BLaER1 treated with 17β-estradiol and CSF1 and Interleukin-3, amounts not matched to agents 10 nM and 100 nM (cell line): Measurements from ENCODE around the gene CDH23.

Experiments
- H3K27ac ChIP-seq, 11 experiments: shearing (Covaris generic); formaldehyde crosslinking; 2 replicates each; pipeline ENCODE4 v1.8.1; 2022
- H3K27me3 ChIP-seq, 11 experiments: shearing (Covaris generic); formaldehyde crosslinking; 2 replicates each; pipeline ENCODE4 v1.8.1; 2022
- H3K36me3 ChIP-seq, 11 experiments: shearing (Covaris generic); formaldehyde crosslinking; 2 replicates each; pipeline ENCODE4 v1.8.1; 2022
- H3K4me1 ChIP-seq, 10 experiments: shearing (Covaris generic); formaldehyde crosslinking; 2 replicates each; pipeline ENCODE4 v1.8.1; 2022
- H3K4me2 ChIP-seq, 11 experiments: shearing (Covaris generic); formaldehyde crosslinking; 2 replicates each; pipeline ENCODE4 v1.8.1; 2022
- H3K4me3 ChIP-seq, 10 experiments: shearing (Covaris generic); formaldehyde crosslinking; 2 replicates each; pipeline ENCODE4 v1.8.1; 2022
- H3K9ac ChIP-seq, 11 experiments: shearing (Covaris generic); formaldehyde crosslinking; 2 replicates each; pipeline ENCODE4 v1.8.1; 2022
- H3K9me3 ChIP-seq, 11 experiments: shearing (Covaris generic); formaldehyde crosslinking; replicated peaks in 1 of 11; 2 replicates each; pipeline ENCODE4 v1.8.1; 2022
- H4K20me1 ChIP-seq, 11 experiments: shearing (Covaris generic); formaldehyde crosslinking; 2 replicates each; pipeline ENCODE4 v1.8.1; 2022
- Cebpa-rat ChIP-seq, 11 experiments: shearing (Covaris generic); IDR thresholded peaks; 2 replicates each; pipeline ENCODE4 v1.8.1; 2022

CDH23 gene

DNA sequence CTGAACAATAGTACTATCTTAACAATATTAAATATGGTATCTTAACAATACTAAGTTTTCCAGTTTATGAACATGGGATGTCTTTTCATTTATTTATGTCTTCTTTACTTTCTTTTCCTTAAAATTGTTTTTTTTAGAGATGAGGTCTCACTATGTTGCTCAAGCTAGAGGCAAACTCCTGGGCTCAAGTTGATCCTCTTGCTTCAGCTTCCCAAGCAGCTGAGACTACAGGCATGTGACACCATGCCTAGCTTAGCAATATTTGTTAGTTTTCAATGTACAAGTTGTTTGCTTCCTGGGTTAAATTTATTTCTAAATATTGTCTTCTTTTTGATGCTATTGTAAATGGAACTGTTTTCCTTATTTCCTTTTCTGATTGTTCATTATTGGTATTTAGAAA, 16.9 kb downstream of the CDH23 start:
- 0 out of 22 replicates have a peak, but pooled peaks cover 0 to 4% (median 0%) of the 10 kb centered on the region in 11 experiments for H3K36me3 ChIP-seq
- H3K9ac ChIP-seq, result no peak overlapping the region
- H3K4me3 ChIP-seq, result no peak overlapping the region
- H3K27ac ChIP-seq, result no peak overlapping the region
- no peaks in the 10 kb centered on the region; a peak in 1 of 20 replicates for H3K4me1 ChIP-seq
- H3K4me2 ChIP-seq, result no peak overlapping the region
- peaks cover 18 to 34% (median 31%) of the 10 kb centered on the region in 11 experiments for H3K9me3 ChIP-seq
- no peak for TF ChIP-seq Cebpa-rat (IDR thresholded peaks at IDR 0.05)
- H4K20me1 ChIP-seq, result no peaks in the 10 kb centered on the region
- H3K27me3 ChIP-seq, result no peaks in the 10 kb centered on the region

DNA sequence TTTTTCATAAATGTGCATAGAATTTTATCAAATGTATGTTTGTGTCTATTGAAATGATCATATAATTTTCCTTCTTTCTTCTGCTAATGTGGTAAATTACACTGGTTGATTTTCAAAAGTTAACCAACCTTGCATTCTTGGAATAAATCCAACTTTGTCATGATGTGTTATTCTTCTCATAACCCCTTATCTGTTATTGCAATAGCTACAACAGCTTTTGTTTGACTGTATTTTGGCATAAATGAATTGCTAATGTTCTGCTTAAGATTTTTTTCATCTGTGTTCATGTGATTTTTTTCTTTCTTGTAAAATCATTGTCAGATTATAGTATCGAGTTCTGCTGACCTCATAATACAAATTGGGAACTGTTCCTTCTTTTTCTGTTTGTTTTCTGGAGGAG, 17.6 kb downstream of the CDH23 start:
- Histone ChIP-seq H3K9me3 (peaks cover 19 to 40% (median 36%) of the 10 kb centered on the region in 11 experiments), H3K27me3 (no peaks in the 10 kb centered on the region), H3K9ac (no peak overlapping the region), H4K20me1 (no peaks in the 10 kb centered on the region), H3K27ac (no peak overlapping the region), H3K4me3 (no peak overlapping the region), H3K4me1 (no peaks in the 10 kb centered on the region; a peak in 1 of 20 replicates), H3K4me2 (no peak overlapping the region), H3K36me3 (0 out of 22 replicates have a peak, but pooled peaks cover 0 to 4% (median 0%) of the 10 kb centered on the region in 11 experiments)
- TF ChIP-seq Cebpa-rat (IDR thresholded peaks at IDR 0.05), result no peak

DNA sequence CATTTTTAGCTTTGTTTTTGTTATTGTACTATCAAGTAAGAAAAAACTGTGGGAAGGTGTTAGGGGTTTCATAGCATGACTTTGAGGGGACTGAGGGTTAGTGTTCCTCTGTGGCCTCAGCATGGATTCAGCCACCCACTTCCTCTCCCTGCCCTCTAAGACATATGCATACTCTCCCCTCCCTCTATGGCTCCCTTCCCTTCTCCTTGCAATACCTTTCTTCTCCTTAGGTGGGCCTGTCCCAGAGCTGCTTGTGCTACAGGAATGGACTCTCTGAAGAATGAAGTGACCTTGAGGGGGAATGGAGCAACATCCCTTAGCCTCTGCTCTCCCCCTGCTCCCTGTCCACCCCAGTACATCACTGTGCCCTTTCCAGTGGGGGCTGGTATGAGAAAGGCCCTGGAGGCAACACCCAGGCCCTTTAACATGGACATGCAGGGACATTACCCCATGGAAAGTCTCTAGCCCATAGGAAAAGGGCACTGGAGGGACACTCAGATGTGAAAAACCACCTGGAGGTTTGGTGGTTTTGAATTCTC, 22.4 kb downstream of the CDH23 start:
- no peak overlapping the region for H3K4me2 ChIP-seq
- no peak overlapping the region for H3K27ac ChIP-seq
- H3K27me3 ChIP-seq, result no peaks in the 10 kb centered on the region
- H3K4me1 ChIP-seq, result no peaks in the 10 kb centered on the region; a peak in 1 of 20 replicates
- no peak overlapping the region for H3K4me3 ChIP-seq
- H3K9ac ChIP-seq, result no peak overlapping the region
- TF ChIP-seq Cebpa-rat (IDR thresholded peaks at IDR 0.05), result no peak
- H3K36me3 ChIP-seq, result 0 out of 22 replicates have a peak, but pooled peaks cover 0 to 4% (median 0%) of the 10 kb centered on the region in 11 experiments
- peaks cover 6 to 19% (median 15%) of the 10 kb centered on the region in 11 experiments; a peak in 19 of 22 replicates for H3K9me3 ChIP-seq
- H4K20me1 ChIP-seq, result no peaks in the 10 kb centered on the region; a peak in 1 of 22 replicates

DNA sequence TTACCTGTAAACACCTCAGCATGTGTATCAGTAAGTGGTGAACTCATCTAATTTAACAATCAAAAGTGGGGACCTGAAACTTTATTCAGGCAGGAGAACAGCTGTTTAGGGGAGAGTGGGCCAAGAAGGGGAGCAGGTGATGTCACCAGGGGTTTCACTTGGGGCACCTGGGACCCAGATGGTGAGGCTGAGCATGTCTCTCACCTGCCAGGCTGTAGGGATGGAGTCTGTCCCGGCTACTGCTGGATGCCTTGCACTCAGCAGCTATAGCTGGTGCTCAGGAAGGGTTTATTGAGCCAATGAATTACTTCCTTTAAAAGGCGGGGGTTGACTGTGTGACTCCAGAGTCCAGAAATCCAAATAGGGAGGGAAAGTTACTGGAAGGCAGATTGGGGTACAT, 23.0 kb downstream of the CDH23 start:
- Histone ChIP-seq H3K36me3 (0 out of 22 replicates have a peak, but pooled peaks cover 0 to 4% (median 0%) of the 10 kb centered on the region in 11 experiments), H4K20me1 (no peaks in the 10 kb centered on the region; a peak in 1 of 22 replicates), H3K4me1 (peaks cover 0 to 5% (median 3%) of the 10 kb centered on the region in 10 experiments; a peak in 11 of 20 replicates), H3K27me3 (no peaks in the 10 kb centered on the region), H3K9ac (no peak overlapping the region), H3K9me3 (peaks cover 6 to 19% (median 15%) of the 10 kb centered on the region in 11 experiments; a peak in 19 of 22 replicates), H3K4me2 (no peak overlapping the region), H3K4me3 (no peak overlapping the region), H3K27ac (no peak overlapping the region)
- no peak for TF ChIP-seq Cebpa-rat (IDR thresholded peaks at IDR 0.05)

DNA sequence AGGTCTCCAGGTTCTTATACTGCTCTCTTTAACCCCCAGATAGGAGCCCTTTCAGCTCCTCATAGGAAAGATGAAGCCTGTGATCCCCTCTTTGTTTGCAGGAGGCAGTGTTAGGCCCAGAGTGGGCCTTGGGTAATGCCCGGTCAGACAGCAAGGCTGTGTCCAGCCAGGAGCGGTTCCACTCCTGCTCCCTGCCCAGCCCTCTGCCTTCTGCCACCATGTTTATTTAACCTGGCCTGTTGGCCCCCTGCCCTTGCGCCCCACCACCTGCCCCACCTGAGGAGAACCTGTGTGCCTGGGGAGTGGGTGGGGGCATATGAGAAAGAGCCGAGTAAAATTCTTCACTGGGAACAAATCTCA, 24.3 kb downstream of the CDH23 start:
- no peak for TF ChIP-seq Cebpa-rat (IDR thresholded peaks at IDR 0.05)
- Histone ChIP-seq H4K20me1 (no peaks in the 10 kb centered on the region; a peak in 1 of 22 replicates), H3K4me3 (no peak overlapping the region), H3K27ac (no peak overlapping the region), H3K9ac (no peak overlapping the region), H3K4me2 (no peak overlapping the region), H3K4me1 (peaks cover 0 to 18% (median 14%) of the 10 kb centered on the region in 10 experiments; a peak in 15 of 20 replicates), H3K27me3 (no peaks in the 10 kb centered on the region), H3K36me3 (0 out of 22 replicates have a peak, but pooled peaks cover 0 to 4% (median 0%) of the 10 kb centered on the region in 11 experiments), H3K9me3 (peaks cover 6 to 19% (median 15%) of the 10 kb centered on the region in 11 experiments; a peak in 19 of 22 replicates)

DNA sequence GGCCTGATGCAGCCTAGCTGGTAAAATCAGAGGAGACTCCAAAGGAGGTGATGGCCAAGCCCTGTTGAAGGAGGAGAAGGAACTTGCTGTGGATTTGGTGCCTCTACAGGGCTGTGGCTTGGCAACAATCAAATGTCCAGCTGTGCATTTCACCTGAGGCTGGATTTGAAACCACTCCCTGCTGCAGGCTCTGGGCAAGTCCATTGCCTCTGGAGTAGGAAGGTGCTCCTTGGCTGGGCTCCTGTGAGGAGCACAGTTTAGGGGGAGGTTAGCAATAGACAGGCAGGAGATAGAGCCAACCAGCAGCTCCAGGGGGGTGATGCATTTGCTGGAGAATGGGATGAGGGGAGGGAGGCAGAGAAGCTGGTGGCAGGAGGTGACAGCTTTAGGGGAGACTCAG, 26.5 kb downstream of the CDH23 start:
- no peak for TF ChIP-seq Cebpa-rat (IDR thresholded peaks at IDR 0.05)
- Histone ChIP-seq H3K4me1 (peaks cover 0 to 22% (median 14%) of the 10 kb centered on the region in 10 experiments; a peak in 15 of 20 replicates), H3K9ac (no peak overlapping the region), H3K4me3 (no peak overlapping the region), H3K4me2 (no peak overlapping the region), H4K20me1 (no peaks in the 10 kb centered on the region; a peak in 1 of 22 replicates), H3K36me3 (0 out of 22 replicates have a peak, but pooled peaks cover 0 to 2% (median 0%) of the 10 kb centered on the region in 11 experiments), H3K27me3 (no peaks in the 10 kb centered on the region), H3K27ac (no peak overlapping the region), H3K9me3 (peaks cover 2 to 10% (median 7%) of the 10 kb centered on the region in 11 experiments; a peak in 18 of 22 replicates)

DNA sequence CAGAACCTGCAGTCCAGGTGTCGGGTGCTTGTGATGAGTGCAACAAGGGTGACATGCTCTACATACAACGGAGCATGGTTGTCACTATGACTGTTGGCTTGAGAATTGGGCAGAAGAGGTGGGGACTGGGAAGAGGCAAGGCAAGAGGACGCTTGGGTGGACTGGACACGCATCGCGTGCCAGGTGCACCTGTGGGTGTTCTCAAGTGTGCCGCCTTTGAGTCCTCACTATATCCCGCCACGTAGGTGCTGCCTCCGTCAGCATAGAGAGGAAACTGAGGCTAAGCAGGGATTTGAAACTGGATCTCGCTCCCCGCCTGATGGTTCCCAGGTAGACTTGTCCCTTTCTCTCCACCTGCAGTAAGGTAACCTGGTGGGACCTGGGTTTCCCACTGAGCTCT, 27.2 kb downstream of the CDH23 start:
- Histone ChIP-seq H3K9me3 (peaks cover 0 to 4% (median under 1%) of the 10 kb centered on the region in 11 experiments; a peak in 2 of 22 replicates), H3K4me1 (peaks cover 0 to 22% (median 14%) of the 10 kb centered on the region in 10 experiments; a peak in 15 of 20 replicates), H3K27me3 (no peaks in the 10 kb centered on the region), H3K36me3 (no peaks in the 10 kb centered on the region), H3K4me2 (no peak overlapping the region), H3K9ac (no peak overlapping the region), H3K27ac (no peak overlapping the region), H4K20me1 (no peaks in the 10 kb centered on the region; a peak in 1 of 22 replicates), H3K4me3 (no peak overlapping the region)
- TF ChIP-seq Cebpa-rat (IDR thresholded peaks at IDR 0.05), result no peak

DNA sequence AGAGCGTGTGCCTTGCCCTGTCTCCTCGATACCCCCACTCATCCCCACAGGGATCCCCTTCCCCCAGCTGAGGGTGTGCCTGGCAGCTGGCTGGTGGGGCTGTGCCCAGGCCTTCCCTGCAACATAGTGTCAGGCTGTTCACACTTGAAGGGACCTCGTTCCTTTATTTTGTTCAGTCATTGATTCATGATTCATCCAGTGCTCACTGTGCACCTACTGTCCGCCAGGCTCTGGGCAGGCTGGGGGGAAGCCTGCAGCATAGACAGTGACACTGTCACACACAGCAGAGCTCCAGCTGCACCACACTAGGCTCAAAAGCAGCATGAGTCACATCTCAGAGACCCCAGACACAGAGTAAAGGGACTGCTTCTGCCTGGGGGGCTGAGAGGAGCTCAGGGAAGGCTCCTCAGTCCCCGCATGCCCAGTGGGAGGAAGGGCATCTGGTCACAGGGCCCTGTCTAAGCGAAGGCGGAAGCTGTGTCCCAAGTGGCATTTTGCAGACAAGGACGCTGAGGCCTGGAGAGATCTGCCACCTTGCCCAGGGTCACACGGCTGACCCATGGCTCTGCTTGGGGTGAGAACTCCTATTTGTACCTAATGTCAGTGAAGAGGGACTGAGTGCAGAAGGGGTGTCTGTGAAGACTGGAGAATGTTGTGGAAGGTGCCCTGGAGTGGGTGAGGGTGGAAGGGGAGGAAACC, 27.9 kb downstream of the CDH23 start:
- Histone ChIP-seq H3K27ac (peak overlapping the region in 2 of 11 experiments; percentile 17 to 47; a peak in 4 of 22 replicates), H3K4me3 (no peak overlapping the region), H3K4me1 (peaks cover 0 to 22% (median 14%) of the 10 kb centered on the region in 10 experiments; a peak in 15 of 20 replicates), H4K20me1 (no peaks in the 10 kb centered on the region; a peak in 1 of 22 replicates), H3K27me3 (no peaks in the 10 kb centered on the region), H3K9ac (no peak overlapping the region; a peak in 1 of 22 replicates), H3K36me3 (no peaks in the 10 kb centered on the region), H3K9me3 (no peaks in the 10 kb centered on the region), H3K4me2 (peak overlapping the region in 5 of 11 experiments; percentile 1 to 54 (median 37); a peak in 3 of 22 replicates)
- TF ChIP-seq Cebpa-rat (IDR thresholded peaks at IDR 0.05), result no peak

DNA sequence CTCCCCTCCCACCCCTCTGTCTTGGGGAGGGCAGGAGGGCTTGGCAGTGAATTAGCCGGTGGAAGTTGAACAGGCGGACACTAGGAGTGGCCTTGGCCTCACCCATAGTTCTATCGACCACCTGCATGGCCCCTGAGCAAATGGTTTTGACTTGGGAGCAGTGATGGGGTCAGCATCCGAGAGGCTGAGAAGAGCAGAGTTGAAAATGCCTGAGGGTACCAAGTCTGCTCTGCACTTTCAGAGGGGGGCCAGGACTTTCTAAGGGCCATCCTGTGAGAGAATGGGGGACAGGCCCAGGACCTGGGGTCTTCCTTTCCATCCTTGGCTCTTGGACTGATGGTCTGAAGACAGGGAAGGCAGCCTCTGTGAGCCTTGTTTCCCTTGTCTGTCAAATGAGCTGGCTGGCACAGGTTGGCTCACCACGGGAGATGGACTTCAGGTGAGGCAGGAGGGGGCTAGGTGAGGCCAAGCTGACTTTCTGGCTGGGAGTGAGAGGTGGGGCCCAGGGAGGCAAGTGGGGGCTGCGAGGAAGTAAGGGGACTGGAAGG, 29.4 kb downstream of the CDH23 start:
- H3K9ac ChIP-seq, result no peak overlapping the region

More for the DNA sequence above, 29.4 kb downstream of the CDH23 start:
- H3K4me2 ChIP-seq, result peak overlapping the region in 2 of 11 experiments; percentile 1 to 37; a peak in 1 of 22 replicates
- no peaks in the 10 kb centered on the region for H3K9me3 ChIP-seq
- H3K27ac ChIP-seq, result no peak overlapping the region
- H3K27me3 ChIP-seq, result no peaks in the 10 kb centered on the region
- TF ChIP-seq Cebpa-rat (IDR thresholded peaks at IDR 0.05), result no peak
- H4K20me1 ChIP-seq, result no peaks in the 10 kb centered on the region; a peak in 1 of 22 replicates
- H3K4me3 ChIP-seq, result no peak overlapping the region
- no peaks in the 10 kb centered on the region for H3K36me3 ChIP-seq
- H3K4me1 ChIP-seq, result peaks cover 0 to 22% (median 14%) of the 10 kb centered on the region in 10 experiments; a peak in 15 of 20 replicates
